HG02678 (cell line): ENCODE data around the gene HERPUD2.

ENCODE experiments used
- ATAC-seq: cut with Tn5 transposase; IDR thresholded peaks from one replicate; pipeline ENCODE4 v1.9.1; 2021; ENCODE audit warnings: mild to moderate bottlenecking, moderate library complexity; ENCODE audit not compliant: unreplicated experiment

Gene HERPUD2

GRCh38 chr7:35694784-35695472 is at the start of gene HERPUD2:
Gene HERPUD2, minus strand, starts transcription at chr7:35695135. Its CDS starts 805 bp downstream, at chr7:35694330.
- ATAC-seq: peak; percentile 91

GRCh38 chr7:35738889-35739288 is 44.0 kb upstream of the HERPUD2 start:
- ATAC-seq: no peak

- ATAC-seq: no peak
Observed at GRCh38 chr7:35736725-35737124, 41.8 kb upstream of the HERPUD2 start.

GRCh38 chr7:35735396-35735795 is 40.5 kb upstream of the HERPUD2 start:
- no peak for ATAC-seq

- ATAC-seq: no peak
Observed at GRCh38 chr7:35734001-35734483, 39.1 kb upstream of the HERPUD2 start.

- no peak for ATAC-seq
Observed at GRCh38 chr7:35731349-35731748, 36.4 kb upstream of the HERPUD2 start.

GRCh38 chr7:35729061-35729783 is 34.3 kb upstream of the HERPUD2 start:
- peak; percentile 54 for ATAC-seq

- no peak for ATAC-seq
Observed at GRCh38 chr7:35728412-35729060, 33.6 kb upstream of the HERPUD2 start.

- ATAC-seq: no peak
Observed at GRCh38 chr7:35727571-35727970, 32.6 kb upstream of the HERPUD2 start.

- ATAC-seq: no peak
Observed at GRCh38 chr7:35726654-35727053, 31.7 kb upstream of the HERPUD2 start.

GRCh38 chr7:35725280-35725680 is 30.3 kb upstream of the HERPUD2 start:
- peak; percentile 43 for ATAC-seq

GRCh38 chr7:35723011-35723410 is 28.1 kb upstream of the HERPUD2 start:
- no peak for ATAC-seq

GRCh38 chr7:35722054-35722849 is 27.3 kb upstream of the HERPUD2 start:
- no peak for ATAC-seq

GRCh38 chr7:35721288-35721687 is 26.4 kb upstream of the HERPUD2 start:
- ATAC-seq: no peak

- ATAC-seq: no peak
Observed at GRCh38 chr7:35720849-35721248, 25.9 kb upstream of the HERPUD2 start.

GRCh38 chr7:35720032-35720431 is 25.1 kb upstream of the HERPUD2 start:
- ATAC-seq: no peak

GRCh38 chr7:35718047-35718446 is 23.1 kb upstream of the HERPUD2 start:
- ATAC-seq: no peak

- no peak for ATAC-seq
Observed at GRCh38 chr7:35717516-35717915, 22.6 kb upstream of the HERPUD2 start.

- ATAC-seq: no peak
Observed at GRCh38 chr7:35717013-35717412, 22.1 kb upstream of the HERPUD2 start.

- ATAC-seq: no peak
Observed at GRCh38 chr7:35716038-35716803, 21.3 kb upstream of the HERPUD2 start.
